ENCODE measurements around the gene UBA3.

UBA3 gene

DNA sequence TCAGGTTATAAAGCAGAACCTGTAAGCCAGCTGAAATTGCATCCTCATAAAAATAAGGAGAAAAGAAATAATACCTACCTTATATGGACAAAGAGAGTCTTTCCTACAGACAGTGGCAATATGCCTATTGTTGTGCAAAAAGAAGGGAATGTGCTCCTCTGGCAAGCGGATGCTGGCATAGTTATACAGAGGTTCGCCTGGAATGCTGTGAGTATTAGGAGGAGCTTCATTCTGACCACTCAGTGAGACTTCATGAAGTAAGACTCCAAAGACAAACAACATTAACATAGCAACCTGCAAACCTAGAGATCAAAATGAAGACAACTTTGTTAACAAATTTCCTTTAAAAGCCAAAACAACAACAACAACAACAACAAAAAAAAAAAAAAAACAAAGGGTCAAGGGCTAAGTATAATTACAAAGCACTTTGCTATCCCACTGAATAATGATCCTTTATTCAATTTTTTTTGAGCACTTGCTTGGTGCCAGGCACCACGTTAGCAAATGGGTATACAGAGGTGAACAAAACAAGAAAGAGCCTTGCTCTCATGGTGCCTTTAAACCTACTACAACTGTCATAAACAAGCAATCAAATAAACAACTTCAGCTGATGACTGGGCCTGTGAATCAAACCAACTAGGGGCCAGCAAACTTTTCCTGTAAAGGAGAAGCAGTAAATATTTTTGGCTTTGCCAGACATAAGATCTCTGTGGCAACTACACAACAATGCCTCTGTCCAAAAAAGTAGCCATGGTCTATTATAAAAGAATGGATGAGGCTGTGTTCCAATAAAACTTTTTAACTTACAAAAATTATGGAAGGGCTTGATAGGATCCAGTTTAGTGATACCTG lies 70.4 kb downstream of the UBA3 start:
- TF ChIP-seq TAF1 (IDR thresholded peaks at IDR 0.05; ENCODE audit: borderline replicate concordance, insufficient read depth, low read length) (no peak), SIN3A (IDR thresholded peaks at IDR 0.05; ENCODE audit: borderline replicate concordance, insufficient read depth, low read length) (no peak), FOXP2 (optimal IDR thresholded peaks at IDR 0.05; ENCODE audit: borderline replicate concordance, extremely low read depth, extremely low read length, insufficient read depth) (no peak), POLR2AphosphoS5 (IDR thresholded peaks at IDR 0.05; ENCODE audit: low read depth, low read length) (no peak)
- TF ChIP-seq, protein P1, sequence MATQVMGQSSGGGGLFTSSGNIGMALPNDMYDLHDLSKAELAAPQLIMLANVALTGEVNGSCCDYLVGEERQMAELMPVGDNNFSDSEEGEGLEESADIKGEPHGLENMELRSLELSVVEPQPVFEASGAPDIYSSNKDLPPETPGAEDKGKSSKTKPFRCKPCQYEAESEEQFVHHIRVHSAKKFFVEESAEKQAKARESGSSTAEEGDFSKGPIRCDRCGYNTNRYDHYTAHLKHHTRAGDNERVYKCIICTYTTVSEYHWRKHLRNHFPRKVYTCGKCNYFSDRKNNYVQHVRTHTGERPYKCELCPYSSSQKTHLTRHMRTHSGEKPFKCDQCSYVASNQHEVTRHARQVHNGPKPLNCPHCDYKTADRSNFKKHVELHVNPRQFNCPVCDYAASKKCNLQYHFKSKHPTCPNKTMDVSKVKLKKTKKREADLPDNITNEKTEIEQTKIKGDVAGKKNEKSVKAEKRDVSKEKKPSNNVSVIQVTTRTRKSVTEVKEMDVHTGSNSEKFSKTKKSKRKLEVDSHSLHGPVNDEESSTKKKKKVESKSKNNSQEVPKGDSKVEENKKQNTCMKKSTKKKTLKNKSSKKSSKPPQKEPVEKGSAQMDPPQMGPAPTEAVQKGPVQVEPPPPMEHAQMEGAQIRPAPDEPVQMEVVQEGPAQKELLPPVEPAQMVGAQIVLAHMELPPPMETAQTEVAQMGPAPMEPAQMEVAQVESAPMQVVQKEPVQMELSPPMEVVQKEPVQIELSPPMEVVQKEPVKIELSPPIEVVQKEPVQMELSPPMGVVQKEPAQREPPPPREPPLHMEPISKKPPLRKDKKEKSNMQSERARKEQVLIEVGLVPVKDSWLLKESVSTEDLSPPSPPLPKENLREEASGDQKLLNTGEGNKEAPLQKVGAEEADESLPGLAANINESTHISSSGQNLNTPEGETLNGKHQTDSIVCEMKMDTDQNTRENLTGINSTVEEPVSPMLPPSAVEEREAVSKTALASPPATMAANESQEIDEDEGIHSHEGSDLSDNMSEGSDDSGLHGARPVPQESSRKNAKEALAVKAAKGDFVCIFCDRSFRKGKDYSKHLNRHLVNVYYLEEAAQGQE (IDR thresholded peaks at IDR 0.05; ENCODE audit: insufficient read depth in 1 of 2, low read depth in 2 of 2, low read length in 2 of 2), result no peak

DNA sequence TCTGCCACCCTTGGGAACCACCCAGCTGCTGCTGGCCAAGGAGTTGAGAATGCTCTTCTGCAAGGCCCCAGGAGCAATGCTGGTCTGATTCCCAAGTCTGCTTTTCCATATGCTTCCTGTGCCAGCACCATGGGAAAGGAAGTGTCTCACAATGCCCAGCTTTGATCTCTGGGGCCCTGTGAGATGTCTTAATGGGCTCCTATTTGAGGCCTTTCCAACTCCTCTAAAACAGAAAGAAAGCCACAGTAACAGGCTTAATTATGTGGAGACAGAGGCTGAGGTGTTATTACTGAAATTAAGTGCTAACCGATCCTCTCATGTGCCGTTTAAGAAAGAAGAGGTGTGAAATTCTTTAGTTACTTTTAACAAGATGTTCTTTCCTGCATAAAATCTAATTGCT lies 71.2 kb downstream of the UBA3 start:
- TF ChIP-seq TAF1 (IDR thresholded peaks at IDR 0.05; ENCODE audit: borderline replicate concordance, insufficient read depth, low read length) (no peak), POLR2AphosphoS5 (IDR thresholded peaks at IDR 0.05; ENCODE audit: low read depth, low read length) (no peak), SIN3A (IDR thresholded peaks at IDR 0.05; ENCODE audit: borderline replicate concordance, insufficient read depth, low read length) (no peak), FOXP2 (optimal IDR thresholded peaks at IDR 0.05; ENCODE audit: borderline replicate concordance, extremely low read depth, extremely low read length, insufficient read depth) (no peak)
- TF ChIP-seq, protein P1 (IDR thresholded peaks at IDR 0.05; ENCODE audit: insufficient read depth in 1 of 2, low read depth in 2 of 2, low read length in 2 of 2), result no peak

- TF ChIP-seq SIN3A (IDR thresholded peaks at IDR 0.05; ENCODE audit: borderline replicate concordance, insufficient read depth, low read length) (no peak), TAF1 (IDR thresholded peaks at IDR 0.05; ENCODE audit: borderline replicate concordance, insufficient read depth, low read length) (no peak), FOXP2 (optimal IDR thresholded peaks at IDR 0.05; ENCODE audit: borderline replicate concordance, extremely low read depth, extremely low read length, insufficient read depth) (no peak), POLR2AphosphoS5 (IDR thresholded peaks at IDR 0.05; ENCODE audit: low read depth, low read length) (no peak)
- TF ChIP-seq, protein P1 (IDR thresholded peaks at IDR 0.05; ENCODE audit: insufficient read depth in 1 of 2, low read depth in 2 of 2, low read length in 2 of 2), result no peak
Measured at GRCh38 chr3:69005791-69006482, 74.2 kb downstream of the UBA3 start.

DNA sequence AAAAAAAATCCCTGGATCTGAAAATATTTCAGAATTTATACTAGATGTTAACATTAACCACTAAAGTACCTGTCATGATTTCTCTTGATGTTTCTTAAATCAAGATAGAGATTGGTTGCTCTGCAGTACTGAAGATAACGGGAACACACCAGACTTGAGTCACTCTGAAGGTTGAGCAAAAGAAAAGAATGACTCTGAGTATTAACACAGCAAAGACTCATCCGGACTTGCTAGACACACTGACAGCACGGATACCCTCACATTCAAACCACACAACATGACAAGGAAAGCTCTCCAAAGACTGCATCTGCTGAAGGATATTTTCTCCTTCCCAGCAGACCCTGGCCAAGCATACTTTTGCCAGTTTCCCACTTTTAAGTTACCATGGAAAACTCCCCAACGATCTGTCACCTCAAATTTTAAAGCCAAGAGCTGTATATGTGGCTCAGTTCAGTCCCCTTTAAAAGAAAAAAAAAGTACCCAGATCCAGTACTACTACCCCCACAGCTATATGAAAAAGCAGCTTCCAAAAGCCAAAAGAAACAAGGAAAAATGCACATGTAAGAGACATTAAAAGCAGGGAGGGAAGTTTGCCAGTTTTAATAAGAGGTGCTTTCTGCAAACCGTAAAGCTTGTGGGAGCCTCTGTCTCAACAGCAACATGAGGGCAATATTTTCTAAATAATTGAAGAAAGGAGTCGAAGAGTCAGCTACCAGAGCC lies 74.9 kb downstream of the UBA3 start:
- TF ChIP-seq, protein P1 (IDR thresholded peaks at IDR 0.05; ENCODE audit: insufficient read depth in 1 of 2, low read depth in 2 of 2, low read length in 2 of 2), result no peak
- TF ChIP-seq FOXP2 (optimal IDR thresholded peaks at IDR 0.05; ENCODE audit: borderline replicate concordance, extremely low read depth, extremely low read length, insufficient read depth) (no peak), POLR2AphosphoS5 (IDR thresholded peaks at IDR 0.05; ENCODE audit: low read depth, low read length) (no peak), SIN3A (IDR thresholded peaks at IDR 0.05; ENCODE audit: borderline replicate concordance, insufficient read depth, low read length) (no peak), TAF1 (IDR thresholded peaks at IDR 0.05; ENCODE audit: borderline replicate concordance, insufficient read depth, low read length) (no peak)
